Fibroblast of lung (primary cell): Measurements from ENCODE around the gene KCTD5. TPM values are rescaled to one million over a fixed set of nuclear protein-coding genes. Genes with fewer than 3 reads are reported as not detected.

ENCODE experiments used
- DNase-seq, 2 donors: peaks; one replicate each; pipeline versions ENCODE4 v3.0.0 to v3.0.0-alpha.2; 2010; ENCODE audit warnings: low read depth in 2 of 2
- H2AFZ ChIP-seq: 2 replicates; pipeline ENCODE4 v1.5.1; 2012; ENCODE audit warnings: low read length, control low read depth, inconsistent platforms
- H3K27ac ChIP-seq: 2 replicates; pipeline ENCODE4 v1.5.1; 2011; ENCODE audit warnings: low read length, control low read depth; ENCODE audit not compliant: insufficient read depth
- H3K27me3 ChIP-seq: 2 replicates; pipeline ENCODE4 v1.5.1; 2011; ENCODE audit warnings: mild to moderate bottlenecking, low read length; ENCODE audit not compliant: control insufficient read depth, insufficient read depth
- H3K36me3 ChIP-seq: 2 replicates; pipeline ENCODE4 v1.5.1; 2011; ENCODE audit warnings: low read length; ENCODE audit not compliant: control insufficient read depth, insufficient read depth
- H3K4me1 ChIP-seq: 2 replicates; pipeline ENCODE4 v1.5.1; 2011; ENCODE audit warnings: low read length; ENCODE audit not compliant: control insufficient read depth, insufficient read depth; ENCODE audit errors: extremely low read depth
- H3K4me2 ChIP-seq: 2 replicates; pipeline ENCODE4 v1.5.1; 2011; ENCODE audit warnings: low read length, control low read depth; ENCODE audit not compliant: insufficient read depth; ENCODE audit errors: extremely low read depth
- H3K4me3 ChIP-seq, 4 experiments: fragments of 200-600 bp in 1 of 4; sonication (generic) in 1 of 4; replicated peaks in 1 of 4; 2 replicates each; pipeline ENCODE4 v1.5.1; 2011 to 2016; ENCODE audit warnings: low read length in 4 of 4, low read depth in 3 of 4, mild to moderate bottlenecking in 3 of 4, control low read depth in 2 of 4, inconsistent platforms in 1 of 4, mixed read lengths in 1 of 4; ENCODE audit not compliant: insufficient read depth in 1 of 4; ENCODE audit errors: control extremely low read depth in 1 of 4
- H3K79me2 ChIP-seq: 2 replicates; pipeline ENCODE4 v1.5.1; 2012; ENCODE audit warnings: mild to moderate bottlenecking, low read length, inconsistent platforms; ENCODE audit not compliant: control insufficient read depth, insufficient read depth
- H3K9ac ChIP-seq: 2 replicates; pipeline ENCODE4 v1.5.1; 2011; ENCODE audit warnings: mild to moderate bottlenecking, low read length, control low read depth; ENCODE audit not compliant: insufficient read depth
- H3K9me3 ChIP-seq: 2 replicates; pipeline ENCODE4 v1.5.1; 2012; ENCODE audit warnings: low read depth, low read length; ENCODE audit not compliant: control insufficient read depth, insufficient read depth
- H4K20me1 ChIP-seq: 2 replicates; pipeline ENCODE4 v1.5.1; 2011; ENCODE audit warnings: low read length; ENCODE audit not compliant: control insufficient read depth, insufficient read depth; ENCODE audit errors: extremely low read depth
- EZH2 ChIP-seq: IDR thresholded peaks from 2 replicates; pipeline ENCODE4 v1.5.1; 2012; ENCODE audit warnings: low read length, control low read depth, mild to moderate bottlenecking; ENCODE audit errors: missing control alignments
- polyA plus RNA-seq, 2 donors: library from polyadenylated mRNA; depleted of rRNA in 1 of 2; stranded (reverse) in 1 of 2; unstranded in 1 of 2; fragments of >200 nt; gene quantifications; 2 replicates each; pipeline ENCODE4 v1.2.1, GENCODE V29; 2011 to 2012; ENCODE audit warnings: missing spikeins in 1 of 2
- total RNA-seq: library from RNA; depleted of rRNA; stranded (reverse); fragments of >200 nt; gene quantifications from 2 replicates; pipeline ENCODE4 v1.2.1, GENCODE V29; 2014
- TF ChIP-seq, protein P1 (sequence below), 2 donors: IDR thresholded peaks in 1 of 2; conservative IDR thresholded peaks in 1 of 2; 1 replicate in 1 of 2; 2 replicates in 1 of 2; pipeline ENCODE4 v1.5.1; 2011 to 2012; ENCODE audit warnings: low read length in 2 of 2, control low read depth in 1 of 2, inconsistent platforms in 1 of 2, low read depth in 1 of 2, mild to moderate bottlenecking in 1 of 2

KCTD5 gene
- total and polyA plus RNA-seq, 2 donors (not counting 1 experiment from before 2014, with no cell fraction given), result 21.6 to 25.9 TPM

DNA sequence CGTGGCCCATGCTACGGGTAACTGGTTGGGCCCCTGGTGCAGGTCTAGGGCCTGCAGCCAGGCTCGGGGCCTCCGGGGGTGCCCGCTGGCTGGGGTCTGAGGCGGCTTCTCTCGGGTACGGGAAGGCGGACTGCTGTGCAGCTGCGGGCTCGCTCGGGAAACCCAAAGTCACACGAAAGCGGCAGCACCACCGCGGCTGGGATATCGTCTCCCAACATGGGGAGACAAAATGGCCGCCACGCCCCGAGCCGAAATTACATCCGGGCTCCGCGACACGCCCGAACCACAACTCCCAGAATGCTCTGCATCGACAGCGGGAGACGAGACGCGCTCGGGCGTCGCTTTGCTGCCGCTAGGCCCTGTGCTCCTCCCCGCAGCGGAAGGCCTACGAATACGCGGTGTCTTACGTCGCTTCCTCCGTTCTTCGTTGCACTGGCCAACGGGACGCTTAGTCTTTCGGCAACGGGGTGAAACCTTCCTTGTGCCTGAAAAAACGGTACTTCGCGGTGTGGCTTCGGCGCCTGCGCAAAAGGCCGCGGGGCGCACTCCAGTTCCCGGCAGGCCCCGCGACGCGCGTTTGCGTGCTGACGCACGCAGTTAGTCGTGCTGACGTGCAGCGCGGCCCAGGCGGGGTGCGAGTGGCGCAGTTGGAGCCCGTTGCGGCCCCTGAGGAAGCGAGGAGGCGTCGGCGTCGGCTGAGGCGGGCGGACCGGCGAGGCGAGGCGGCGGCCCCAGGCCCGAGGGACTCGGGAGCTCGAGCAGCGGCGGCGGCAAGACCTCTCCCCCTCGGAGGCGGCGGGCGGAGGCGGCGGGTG, 69.9 kb downstream of the KCTD5 start, which contains the start of gene SRRM2:
Gene SRRM2, plus strand, starts transcription at position 604 of the 815 bp plus-strand sequence. CDS start 3,727 bp downstream, outside the sequence.
- H2AFZ ChIP-seq, result peak within 1 kb of the TSS; percentile 100
- TF ChIP-seq, protein P1, sequence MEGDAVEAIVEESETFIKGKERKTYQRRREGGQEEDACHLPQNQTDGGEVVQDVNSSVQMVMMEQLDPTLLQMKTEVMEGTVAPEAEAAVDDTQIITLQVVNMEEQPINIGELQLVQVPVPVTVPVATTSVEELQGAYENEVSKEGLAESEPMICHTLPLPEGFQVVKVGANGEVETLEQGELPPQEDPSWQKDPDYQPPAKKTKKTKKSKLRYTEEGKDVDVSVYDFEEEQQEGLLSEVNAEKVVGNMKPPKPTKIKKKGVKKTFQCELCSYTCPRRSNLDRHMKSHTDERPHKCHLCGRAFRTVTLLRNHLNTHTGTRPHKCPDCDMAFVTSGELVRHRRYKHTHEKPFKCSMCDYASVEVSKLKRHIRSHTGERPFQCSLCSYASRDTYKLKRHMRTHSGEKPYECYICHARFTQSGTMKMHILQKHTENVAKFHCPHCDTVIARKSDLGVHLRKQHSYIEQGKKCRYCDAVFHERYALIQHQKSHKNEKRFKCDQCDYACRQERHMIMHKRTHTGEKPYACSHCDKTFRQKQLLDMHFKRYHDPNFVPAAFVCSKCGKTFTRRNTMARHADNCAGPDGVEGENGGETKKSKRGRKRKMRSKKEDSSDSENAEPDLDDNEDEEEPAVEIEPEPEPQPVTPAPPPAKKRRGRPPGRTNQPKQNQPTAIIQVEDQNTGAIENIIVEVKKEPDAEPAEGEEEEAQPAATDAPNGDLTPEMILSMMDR (conservative IDR thresholded peaks at IDR 0.05 in 1 of 2, IDR thresholded peaks at IDR 0.05 in 1 of 2; ENCODE audit: low read depth in 1 of 2, low read length in 2 of 2), result no peak
- TF ChIP-seq EZH2, result no peak
- H3K36me3 ChIP-seq, result peaks cover 2% of the 10 kb centered on the region
- H3K4me2 ChIP-seq, result peak within 1 kb of the TSS; percentile 94
- H4K20me1 ChIP-seq, result peaks cover 9% of the 10 kb centered on the region
- no peaks in the 10 kb centered on the region for H3K4me1 ChIP-seq
- H3K9me3 ChIP-seq, result no peaks in the 10 kb centered on the region
- DNase-seq, result peak; percentile 95 to 98
- H3K27me3 ChIP-seq, result no peaks in the 10 kb centered on the region
- H3K79me2 ChIP-seq, result peaks cover 43% of the 10 kb centered on the region
- H3K27ac ChIP-seq, result peak within 1 kb of the TSS; percentile 100
- peak within 1 kb of the TSS; percentile 98 for H3K9ac ChIP-seq
- H3K4me3 ChIP-seq, result peak within 1 kb of the TSS; percentile 80 to 91 (median 86)

DNA sequence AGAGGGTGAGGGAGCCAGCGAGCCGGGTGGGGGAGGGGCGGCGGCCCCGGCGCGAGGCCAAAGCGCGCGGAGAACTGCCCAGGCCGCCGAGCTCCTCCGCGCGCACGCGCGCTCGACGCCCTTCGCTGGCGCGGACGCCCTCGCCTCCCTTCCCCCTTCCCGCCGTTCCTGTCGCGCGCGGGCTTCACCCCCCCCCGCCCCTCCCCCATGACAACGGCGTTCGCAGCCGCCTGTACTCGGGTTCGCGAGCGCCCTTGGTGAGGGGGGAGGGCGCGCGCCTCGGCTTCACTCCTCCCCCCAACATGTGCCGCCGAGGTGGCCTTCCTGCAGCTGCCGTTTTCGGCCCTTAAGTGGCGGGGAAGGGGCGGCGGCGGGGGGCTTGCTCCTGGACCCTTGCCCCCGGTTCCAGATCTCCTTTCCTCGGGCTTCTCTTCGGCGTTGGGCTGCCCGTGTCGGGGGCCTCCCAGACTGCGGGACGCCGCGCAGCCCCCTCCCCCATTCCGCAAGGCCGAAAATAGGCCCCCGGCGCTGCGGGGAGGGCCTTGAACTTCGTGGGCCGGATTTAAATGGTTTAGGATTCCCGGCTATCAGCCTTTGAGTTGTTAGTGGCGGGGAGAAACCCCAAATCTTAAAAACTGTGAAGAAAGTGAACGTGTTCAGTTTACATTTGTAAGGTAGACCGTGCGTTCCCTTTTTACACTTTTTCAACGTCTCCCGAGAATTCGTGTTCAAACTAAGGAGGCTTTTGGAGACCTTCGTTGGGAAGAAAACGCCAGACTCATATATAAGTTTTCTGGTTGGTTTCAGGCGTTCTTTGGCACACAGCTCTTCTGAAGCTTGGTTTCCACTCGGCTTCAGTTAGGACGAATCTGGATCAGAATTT, 70.8 kb downstream of the KCTD5 start:
- H3K27ac ChIP-seq, result peak overlapping the region; percentile 100
- H3K4me1 ChIP-seq, result no peaks in the 10 kb centered on the region
- no peak for TF ChIP-seq EZH2
- DNase-seq, result peak; percentile 66 to 85
- no peak overlapping the region for H2AFZ ChIP-seq
- peaks cover 52% of the 10 kb centered on the region for H3K79me2 ChIP-seq
- peak overlapping the region; percentile 80 to 91 (median 86) for H3K4me3 ChIP-seq
- H3K4me2 ChIP-seq, result peak overlapping the region; percentile 94
- H4K20me1 ChIP-seq, result peaks cover 10% of the 10 kb centered on the region
- H3K9me3 ChIP-seq, result no peaks in the 10 kb centered on the region
- H3K9ac ChIP-seq, result peak overlapping the region; percentile 98
- peaks cover 7% of the 10 kb centered on the region for H3K36me3 ChIP-seq
- no peaks in the 10 kb centered on the region for H3K27me3 ChIP-seq

DNA sequence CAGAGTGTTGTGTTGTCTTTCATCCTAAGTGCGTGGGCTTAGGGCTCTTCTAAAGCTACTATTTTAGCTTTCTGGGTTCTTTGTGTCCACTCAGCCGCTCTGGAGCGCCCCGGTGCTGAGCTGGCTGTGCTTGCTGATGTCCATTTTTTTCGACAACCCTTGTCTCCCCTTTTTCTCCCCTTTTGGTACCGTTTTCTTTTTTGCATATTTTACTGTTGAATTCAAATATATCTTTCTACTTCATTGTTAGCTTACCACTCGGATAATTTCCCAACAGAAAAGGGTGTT, 71.4 kb downstream of the KCTD5 start:
- Histone ChIP-seq H3K4me2 (peak overlapping the region; percentile 94), H3K4me1 (no peaks in the 10 kb centered on the region), H3K9ac (peak overlapping the region; percentile 98), H3K4me3 (peak overlapping the region; percentile 80 to 91 (median 86)), H4K20me1 (peaks cover 10% of the 10 kb centered on the region), H3K27me3 (no peaks in the 10 kb centered on the region), H3K27ac (peak overlapping the region; percentile 100), H3K9me3 (no peaks in the 10 kb centered on the region), H3K36me3 (peaks cover 11% of the 10 kb centered on the region), H3K79me2 (peaks cover 57% of the 10 kb centered on the region), H2AFZ (no peak overlapping the region)
- DNase-seq, result peak in 1 of 2 donors; percentile 25
- TF ChIP-seq, protein P1 (conservative IDR thresholded peaks at IDR 0.05 in 1 of 2, IDR thresholded peaks at IDR 0.05 in 1 of 2; ENCODE audit: low read depth in 1 of 2, low read length in 2 of 2), result no peak
- no peak for TF ChIP-seq EZH2
